HG03442 (cell line): ENCODE measurements around the gene IFIT2.
"Not testable (repeated sequence)": the region's sequence is repeated elsewhere in the genome, so short reads cannot be mapped to it uniquely, and the experiment has no call there.

Experiments used
- ATAC-seq: cut with Tn5 transposase; IDR thresholded peaks from one replicate; pipeline ENCODE4 v1.9.1; 2021; ENCODE audit warnings: mild to moderate bottlenecking, moderate library complexity; ENCODE audit not compliant: unreplicated experiment

IFIT2 gene, protein sequence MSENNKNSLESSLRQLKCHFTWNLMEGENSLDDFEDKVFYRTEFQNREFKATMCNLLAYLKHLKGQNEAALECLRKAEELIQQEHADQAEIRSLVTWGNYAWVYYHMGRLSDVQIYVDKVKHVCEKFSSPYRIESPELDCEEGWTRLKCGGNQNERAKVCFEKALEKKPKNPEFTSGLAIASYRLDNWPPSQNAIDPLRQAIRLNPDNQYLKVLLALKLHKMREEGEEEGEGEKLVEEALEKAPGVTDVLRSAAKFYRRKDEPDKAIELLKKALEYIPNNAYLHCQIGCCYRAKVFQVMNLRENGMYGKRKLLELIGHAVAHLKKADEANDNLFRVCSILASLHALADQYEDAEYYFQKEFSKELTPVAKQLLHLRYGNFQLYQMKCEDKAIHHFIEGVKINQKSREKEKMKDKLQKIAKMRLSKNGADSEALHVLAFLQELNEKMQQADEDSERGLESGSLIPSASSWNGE

DNA sequence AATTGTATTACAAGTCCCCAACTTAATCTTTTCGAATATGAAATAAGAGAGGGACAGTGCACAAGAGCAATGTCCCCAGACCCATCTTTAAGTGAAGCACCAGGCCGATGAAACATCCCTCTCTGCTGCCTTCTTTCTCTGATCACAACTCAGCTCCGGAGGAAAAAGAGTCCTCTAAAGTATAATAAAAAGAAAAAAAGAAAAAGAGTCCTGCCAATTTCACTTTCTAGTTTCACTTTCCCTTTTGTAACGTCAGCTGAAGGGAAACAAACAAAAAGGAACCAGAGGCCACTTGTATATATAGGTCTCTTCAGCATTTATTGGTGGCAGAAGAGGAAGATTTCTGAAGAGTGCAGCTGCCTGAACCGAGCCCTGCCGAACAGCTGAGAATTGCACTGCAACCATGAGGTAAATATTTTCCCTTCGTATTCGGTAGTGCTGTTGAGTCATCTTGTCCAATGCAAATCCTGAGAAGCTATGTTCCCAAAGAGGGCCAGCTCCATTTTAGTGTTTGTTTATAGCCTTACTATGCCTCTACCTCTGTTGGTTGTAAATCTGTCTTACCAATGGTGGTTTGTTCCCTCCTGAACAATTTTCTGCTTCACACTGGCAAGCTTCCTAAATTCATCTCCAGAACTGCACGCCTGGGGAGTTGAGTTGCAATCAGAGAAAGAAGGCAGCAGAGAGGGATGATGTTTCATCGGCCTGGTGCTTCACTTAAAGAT is at the start of gene IFIT2:
Gene IFIT2 (plus strand): TSS at position 326 of the 725 bp plus-strand sequence. CDS start 78 bp downstream, at position 404.
- peak; percentile 58 for ATAC-seq

DNA sequence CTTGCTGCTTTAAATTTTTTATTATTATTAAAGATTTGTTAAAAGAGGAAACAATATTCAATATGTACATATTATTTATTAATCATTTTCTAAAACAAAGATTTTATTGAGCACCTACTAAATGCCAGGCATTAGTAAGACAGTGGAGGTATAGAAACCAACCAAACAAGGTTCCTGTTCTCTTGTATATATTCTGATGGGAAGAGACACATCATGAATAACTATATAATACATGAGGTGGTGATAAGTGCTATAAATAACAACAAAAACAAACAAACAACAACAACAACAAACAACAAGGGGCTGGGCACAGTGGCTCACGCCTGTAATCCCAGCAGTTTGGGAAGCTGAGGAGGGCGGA is 49.6 kb upstream of the IFIT2 start:
- no peak for ATAC-seq

GRCh38 chr10:89255091-89255579 is 46.7 kb upstream of the IFIT2 start:
- not testable (repeated sequence) for ATAC-seq

DNA sequence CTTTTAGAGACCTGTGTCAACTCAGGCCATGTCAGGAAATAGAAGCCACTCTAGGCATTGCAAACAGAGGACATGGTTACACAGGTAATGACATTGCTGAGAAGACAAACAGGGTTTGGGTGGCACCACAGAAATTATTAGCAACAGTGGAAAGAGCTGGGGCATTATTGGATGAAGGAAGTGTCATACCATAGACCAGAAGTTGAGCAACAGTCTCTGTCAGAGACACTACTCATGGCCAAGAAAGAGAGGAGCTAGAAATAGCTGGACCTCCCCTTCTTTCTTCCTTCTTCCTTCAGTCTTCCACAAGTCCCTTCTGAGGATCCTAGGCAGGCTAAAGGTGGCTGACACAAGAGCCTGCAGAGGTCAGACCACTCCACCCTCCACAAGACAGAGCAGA is 46.1 kb upstream of the IFIT2 start:
- ATAC-seq: no peak

DNA sequence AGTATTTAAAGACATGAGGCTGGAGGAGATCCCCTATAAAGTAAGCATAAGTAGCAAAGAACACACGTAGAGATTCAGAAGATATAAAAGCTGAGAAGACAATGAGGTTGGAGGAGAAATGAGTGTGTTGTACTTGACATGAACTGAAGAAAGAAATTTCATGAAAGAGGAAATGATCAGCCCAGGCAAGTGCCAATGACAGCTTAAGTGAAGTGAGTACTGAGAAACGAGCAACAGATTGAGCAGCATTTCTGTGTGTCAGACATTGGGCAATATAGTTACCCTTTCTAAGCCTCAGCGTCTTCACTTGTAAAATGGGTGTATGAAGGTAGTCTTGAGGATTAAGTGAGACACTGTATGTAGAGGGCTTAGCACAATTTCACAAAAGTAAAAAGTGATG is 45.5 kb upstream of the IFIT2 start:
- no peak for ATAC-seq

GRCh38 chr10:89256962-89257361 is 44.9 kb upstream of the IFIT2 start:
- ATAC-seq: no peak

DNA sequence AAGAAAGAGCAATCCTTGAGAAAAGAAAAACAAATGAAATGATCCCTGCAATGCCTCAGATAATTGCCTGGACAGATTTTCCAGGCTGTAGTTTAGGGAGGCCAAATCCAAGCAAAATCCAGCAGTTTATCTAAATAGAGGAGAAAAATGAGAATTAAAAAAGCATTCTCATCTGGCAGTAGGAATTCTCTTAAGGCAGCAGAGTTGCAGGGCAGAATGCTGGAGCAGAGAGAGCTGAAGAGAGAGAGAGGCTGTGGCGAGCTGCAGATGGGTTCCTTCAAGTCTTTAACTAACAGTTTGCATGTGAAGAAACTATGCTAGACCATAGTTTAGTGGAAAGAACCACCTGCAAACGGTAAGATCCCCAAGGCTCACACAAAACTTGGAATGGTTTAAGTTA is 44.3 kb upstream of the IFIT2 start:
- no peak for ATAC-seq

DNA sequence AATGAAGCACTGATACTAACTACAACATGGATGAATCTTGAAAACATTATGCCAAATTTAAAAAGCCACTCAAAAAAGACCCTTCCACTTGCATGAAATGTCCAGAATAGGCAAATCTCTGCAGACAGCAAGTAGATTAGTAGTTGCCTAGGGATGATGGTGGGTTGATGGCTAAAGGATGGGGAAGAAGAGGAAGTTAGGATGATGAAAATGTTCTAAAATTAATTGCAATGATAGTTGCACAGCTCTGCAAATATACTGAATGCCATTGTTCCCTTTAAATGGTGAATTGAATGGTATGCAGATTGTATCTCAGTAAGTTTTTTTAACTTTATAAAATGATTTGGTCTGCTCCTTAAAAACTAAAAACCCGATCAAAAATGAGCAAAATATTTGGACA is 43.0 kb upstream of the IFIT2 start:
- ATAC-seq: no peak

DNA sequence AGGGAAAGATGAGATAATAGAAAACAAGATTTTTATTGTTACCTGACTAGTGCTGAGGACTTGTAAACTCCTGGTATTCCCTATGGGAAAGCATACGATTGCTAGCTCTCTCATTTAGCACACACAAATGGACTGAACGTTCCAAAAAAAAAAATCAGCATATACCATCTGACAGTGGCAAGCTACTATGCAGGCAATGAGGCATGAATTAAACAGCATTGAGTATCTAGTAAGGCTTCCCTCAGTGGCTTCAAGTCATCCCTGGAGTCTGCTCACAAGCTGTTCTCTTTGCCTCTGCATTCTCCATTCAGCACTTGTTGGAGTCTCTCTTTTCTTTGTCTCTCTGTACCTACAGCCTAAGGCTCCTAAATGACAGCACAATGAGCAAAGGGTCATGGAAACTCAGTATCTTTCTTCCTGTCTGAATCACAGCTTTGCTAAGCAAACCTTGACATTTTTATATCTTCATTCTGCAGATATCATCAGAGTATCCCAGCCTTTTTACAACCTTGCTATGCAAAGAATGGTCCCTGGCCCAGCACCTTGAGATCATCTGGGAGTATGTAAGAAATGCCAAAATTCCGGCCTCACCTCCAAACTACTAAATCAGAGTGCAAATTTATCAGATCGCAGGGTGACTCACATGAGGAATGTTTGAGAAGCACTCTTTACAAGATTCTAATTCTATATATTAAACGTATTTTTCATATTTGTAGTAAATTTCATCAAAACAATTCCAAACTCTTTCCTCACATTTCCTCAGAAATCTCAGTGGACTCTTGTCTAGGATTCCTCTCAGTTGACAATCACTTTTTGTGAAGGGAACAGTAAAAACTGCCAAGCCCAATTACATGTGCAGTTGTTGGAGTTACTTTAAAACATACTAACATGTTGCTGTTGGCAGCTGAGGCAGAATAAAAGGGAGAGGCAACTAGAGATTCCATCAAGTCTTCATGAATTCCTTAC is 39.5 kb upstream of the IFIT2 start:
- no peak for ATAC-seq

GRCh38 chr10:89263091-89263490 is 38.8 kb upstream of the IFIT2 start:
- no peak for ATAC-seq

DNA sequence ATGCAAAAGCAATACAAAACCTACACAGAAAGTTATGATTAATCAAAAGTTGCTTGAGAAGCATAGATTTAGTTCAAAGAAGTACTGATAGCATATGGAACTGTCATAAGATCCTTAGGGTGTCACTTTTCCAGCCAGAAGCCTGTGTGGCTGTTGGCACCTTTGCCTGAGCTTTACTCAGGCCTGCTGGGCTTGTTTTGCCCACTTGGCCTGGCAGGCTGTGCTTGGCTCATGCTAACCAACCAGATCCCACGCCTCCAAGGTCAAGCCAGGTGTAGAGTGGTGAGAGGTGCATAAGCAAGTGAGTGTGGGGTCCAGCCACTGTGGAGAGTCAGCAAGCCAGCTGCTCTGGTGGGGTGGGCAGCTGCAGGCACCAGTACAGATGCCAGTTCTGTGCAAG is 38.3 kb upstream of the IFIT2 start:
- no peak for ATAC-seq

- ATAC-seq: no peak
Measured at GRCh38 chr10:89266721-89267453, 35.0 kb upstream of the IFIT2 start.

DNA sequence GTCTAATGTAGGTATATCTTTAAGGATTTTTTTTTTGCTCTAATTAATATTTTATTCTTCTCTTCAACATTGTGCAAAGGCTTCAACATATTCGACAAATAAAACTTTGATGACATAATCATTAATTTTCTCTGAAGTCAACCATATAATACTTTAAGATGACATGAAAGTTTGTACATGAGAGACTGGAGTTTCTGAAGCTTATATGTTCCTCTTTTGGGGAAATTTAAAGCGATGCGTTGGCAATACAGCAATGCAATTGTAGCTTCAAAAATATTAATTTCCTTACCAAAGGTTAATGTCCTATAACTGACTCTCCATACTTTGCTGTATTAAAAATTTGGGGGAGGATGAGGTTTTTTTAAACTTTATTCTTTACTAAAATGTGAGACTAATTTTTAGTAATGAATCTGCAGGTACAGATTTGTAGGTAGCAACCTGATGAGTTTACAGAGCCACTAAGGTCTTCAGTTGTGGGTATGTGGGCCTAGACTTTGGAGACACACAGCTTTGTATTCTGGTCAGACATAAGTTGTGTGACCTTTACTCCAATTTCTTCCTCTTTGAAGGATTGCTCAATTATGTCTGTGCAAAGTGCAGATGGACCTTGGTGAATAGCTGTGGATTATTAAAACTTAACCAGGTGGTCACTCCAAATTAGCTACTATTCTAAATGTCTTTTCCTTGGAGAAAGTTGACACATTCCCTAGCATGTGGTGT is 32.3 kb upstream of the IFIT2 start:
- no peak for ATAC-seq

DNA sequence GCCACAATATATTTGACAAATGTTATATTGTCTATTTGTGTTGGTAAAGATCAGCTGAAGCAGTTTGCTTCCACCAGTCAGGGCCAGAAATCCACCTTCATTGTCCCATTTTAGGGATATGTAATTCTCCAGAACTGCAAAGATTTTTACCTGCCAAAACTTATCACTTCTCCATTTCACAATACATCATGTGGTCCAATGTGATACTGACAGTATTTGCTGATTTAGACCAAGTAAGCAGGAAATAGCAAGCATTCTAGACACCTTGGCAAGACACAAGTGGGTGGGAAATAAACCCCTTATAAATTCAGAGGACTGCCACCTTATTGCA is 31.7 kb upstream of the IFIT2 start:
- no peak for ATAC-seq

GRCh38 chr10:89271532-89271931 is 30.3 kb upstream of the IFIT2 start:
- no peak for ATAC-seq

- ATAC-seq: no peak
Measured at GRCh38 chr10:89273680-89274079, 28.2 kb upstream of the IFIT2 start.

DNA sequence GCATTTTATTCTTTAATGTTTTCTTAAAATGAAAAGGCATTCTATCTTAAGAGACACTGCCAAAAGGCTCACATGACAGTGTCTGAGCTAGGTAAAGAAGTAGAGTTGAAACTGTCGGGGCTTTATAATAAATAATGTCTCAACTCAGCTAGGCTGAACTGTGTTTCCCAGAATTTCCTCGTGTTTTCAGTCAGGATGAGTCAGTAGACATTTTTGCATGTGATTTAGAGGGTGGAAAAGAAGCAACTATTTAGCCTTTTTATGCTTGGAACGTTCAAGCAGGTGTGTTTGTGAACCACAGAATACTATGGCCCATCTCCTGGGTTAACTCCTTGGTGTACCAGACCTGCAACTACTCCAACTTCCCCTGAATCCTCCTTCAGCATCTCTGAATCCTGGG is 26.9 kb upstream of the IFIT2 start:
- ATAC-seq: no peak

DNA sequence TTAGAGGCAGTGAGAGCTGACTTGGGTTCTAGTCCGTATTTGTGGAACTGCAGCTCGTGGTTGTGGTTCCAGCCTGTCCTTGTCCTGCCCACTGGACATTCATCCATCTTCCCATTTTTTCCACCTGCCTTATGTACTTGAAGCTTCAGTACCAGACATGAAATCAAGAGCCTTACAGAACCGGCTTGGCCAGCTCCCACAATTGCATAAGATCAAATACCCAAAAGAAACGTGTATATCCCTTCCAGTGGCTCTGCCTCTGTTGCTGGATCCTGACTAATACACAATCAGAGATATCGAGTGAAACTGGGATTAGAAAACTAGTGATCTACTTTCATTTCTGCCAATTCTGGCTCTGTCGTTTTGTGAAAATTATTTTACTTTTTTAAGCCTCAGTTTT is 26.5 kb upstream of the IFIT2 start:
- no peak for ATAC-seq

- ATAC-seq: no peak
Measured at GRCh38 chr10:89278034-89278535, 23.8 kb upstream of the IFIT2 start.
